ENCODE measurements around the gene ACOT13. TPM values are rescaled to one million over a fixed set of nuclear protein-coding genes. Genes with fewer than 3 reads are reported as not detected.

Gene ACOT13
- total RNA-seq, 3 donors from 2014 or later (not counting 1 experiment from before 2014, with no cell fraction given), result 3.2 to 4.3 (median 4.2) TPM

DNA sequence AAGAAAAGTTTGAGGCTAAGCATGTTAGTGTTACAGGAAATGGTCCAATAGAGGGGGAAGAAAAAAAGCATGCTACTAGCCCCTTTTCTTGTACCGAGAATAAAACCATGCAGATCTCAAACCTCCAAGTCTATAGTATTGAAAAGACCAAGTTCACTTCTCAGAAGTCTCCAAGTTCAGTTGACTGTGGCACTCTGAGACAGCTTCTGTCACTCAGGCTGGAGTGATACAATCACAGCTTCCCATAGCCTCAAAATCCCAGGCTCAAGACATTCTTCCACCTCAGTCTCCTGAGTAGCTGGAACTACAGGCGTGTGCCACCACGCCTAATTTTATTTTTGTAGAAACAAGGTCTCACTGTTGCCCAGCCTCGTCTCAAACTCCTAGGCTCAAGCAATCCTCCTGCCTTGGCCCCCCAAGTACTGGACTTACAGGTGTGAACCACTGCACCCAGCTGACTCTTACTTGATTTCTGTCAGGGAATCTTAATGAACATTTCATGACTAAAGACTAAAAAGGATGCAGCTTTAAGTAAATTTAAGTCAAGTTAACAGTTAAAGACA lies 35.9 kb downstream of the ACOT13 start:
- Mint-ChIP-seq H3K4me1 (peaks cover 19 to 30% of the 10 kb centered on the region in 2 donors), H3K4me3 (no peak overlapping the region), H3K27me3 (ENCODE audit: low read depth in 2 of 2) (no peaks in the 10 kb centered on the region), H3K27ac (peak overlapping the region; percentile 75 to 79), H3K9me3 (no peaks in the 10 kb centered on the region), H3K36me3 (peaks cover 32% of the 10 kb centered on the region)
- Histone ChIP-seq H3K36me3 (ENCODE audit: control insufficient read depth, insufficient read depth, low read length) (peaks cover 61% of the 10 kb centered on the region), H3K9me3 (ENCODE audit: control insufficient read depth, insufficient read depth, low read length) (no peaks in the 10 kb centered on the region), H3K27me3 (ENCODE audit: control insufficient read depth, insufficient read depth, low read length) (no peaks in the 10 kb centered on the region), H3K4me3 (ENCODE audit: low read length) (no peak overlapping the region), H3K27ac (ENCODE audit: low read length) (no peak overlapping the region), H3K4me1 (ENCODE audit: control insufficient read depth, insufficient read depth, low read length) (no peaks in the 10 kb centered on the region)
- intact Hi-C loops (cut with micrococcal nuclease), result no loop called here
- 87% methylated on average over 4 of the region's 4 CpGs for WGBS (ENCODE audit: insufficient coverage)
- DNase-seq, result no peak
- TF ChIP-seq, protein P1, sequence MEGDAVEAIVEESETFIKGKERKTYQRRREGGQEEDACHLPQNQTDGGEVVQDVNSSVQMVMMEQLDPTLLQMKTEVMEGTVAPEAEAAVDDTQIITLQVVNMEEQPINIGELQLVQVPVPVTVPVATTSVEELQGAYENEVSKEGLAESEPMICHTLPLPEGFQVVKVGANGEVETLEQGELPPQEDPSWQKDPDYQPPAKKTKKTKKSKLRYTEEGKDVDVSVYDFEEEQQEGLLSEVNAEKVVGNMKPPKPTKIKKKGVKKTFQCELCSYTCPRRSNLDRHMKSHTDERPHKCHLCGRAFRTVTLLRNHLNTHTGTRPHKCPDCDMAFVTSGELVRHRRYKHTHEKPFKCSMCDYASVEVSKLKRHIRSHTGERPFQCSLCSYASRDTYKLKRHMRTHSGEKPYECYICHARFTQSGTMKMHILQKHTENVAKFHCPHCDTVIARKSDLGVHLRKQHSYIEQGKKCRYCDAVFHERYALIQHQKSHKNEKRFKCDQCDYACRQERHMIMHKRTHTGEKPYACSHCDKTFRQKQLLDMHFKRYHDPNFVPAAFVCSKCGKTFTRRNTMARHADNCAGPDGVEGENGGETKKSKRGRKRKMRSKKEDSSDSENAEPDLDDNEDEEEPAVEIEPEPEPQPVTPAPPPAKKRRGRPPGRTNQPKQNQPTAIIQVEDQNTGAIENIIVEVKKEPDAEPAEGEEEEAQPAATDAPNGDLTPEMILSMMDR (IDR thresholded peaks at IDR 0.05), result no peak
- ATAC-seq, result no peak

DNA sequence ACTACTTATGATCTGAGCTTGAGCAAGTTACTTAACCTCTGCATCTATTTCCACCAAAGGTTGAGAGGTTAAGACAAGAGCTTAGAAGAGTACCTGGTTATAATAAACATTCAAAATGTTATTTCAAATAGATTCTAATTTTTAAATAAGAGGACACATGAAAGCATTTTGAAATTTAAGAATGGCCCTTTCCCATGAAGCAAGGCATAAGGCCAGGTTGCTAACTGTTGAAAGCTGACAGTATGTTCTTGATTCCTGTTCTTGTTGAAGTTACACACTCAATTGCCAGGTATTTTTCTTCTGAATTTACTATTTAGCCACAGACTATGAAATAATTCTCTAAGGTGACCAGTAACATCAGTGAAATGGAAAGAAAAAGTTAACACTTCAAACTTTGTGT lies 37.6 kb downstream of the ACOT13 start:
- no peaks in the 10 kb centered on the region for H3K27me3 ChIP-seq (ENCODE audit: control insufficient read depth, insufficient read depth, low read length)
- Mint-ChIP-seq H3K9me3 (no peaks in the 10 kb centered on the region), H3K4me3 (no peak overlapping the region), H3K27me3 (ENCODE audit: low read depth in 2 of 2) (no peaks in the 10 kb centered on the region), H3K36me3 (peaks cover 39% of the 10 kb centered on the region), H3K4me1 (peaks cover 27 to 35% of the 10 kb centered on the region in 2 donors), H3K27ac (peak overlapping the region; percentile 75 to 79)
- H3K36me3 ChIP-seq (ENCODE audit: control insufficient read depth, insufficient read depth, low read length), result peaks cover 77% of the 10 kb centered on the region
- no peaks in the 10 kb centered on the region for H3K9me3 ChIP-seq (ENCODE audit: control insufficient read depth, insufficient read depth, low read length)
- DNase-seq (no peak), ATAC-seq (no peak)
- TF ChIP-seq, protein P1 (IDR thresholded peaks at IDR 0.05), result no peak
- no peak overlapping the region for H3K27ac ChIP-seq (ENCODE audit: low read length)
- no peak overlapping the region for H3K4me3 ChIP-seq (ENCODE audit: low read length)
- intact Hi-C loops (cut with micrococcal nuclease), result no loop called here
- H3K4me1 ChIP-seq (ENCODE audit: control insufficient read depth, insufficient read depth, low read length), result no peaks in the 10 kb centered on the region

DNA sequence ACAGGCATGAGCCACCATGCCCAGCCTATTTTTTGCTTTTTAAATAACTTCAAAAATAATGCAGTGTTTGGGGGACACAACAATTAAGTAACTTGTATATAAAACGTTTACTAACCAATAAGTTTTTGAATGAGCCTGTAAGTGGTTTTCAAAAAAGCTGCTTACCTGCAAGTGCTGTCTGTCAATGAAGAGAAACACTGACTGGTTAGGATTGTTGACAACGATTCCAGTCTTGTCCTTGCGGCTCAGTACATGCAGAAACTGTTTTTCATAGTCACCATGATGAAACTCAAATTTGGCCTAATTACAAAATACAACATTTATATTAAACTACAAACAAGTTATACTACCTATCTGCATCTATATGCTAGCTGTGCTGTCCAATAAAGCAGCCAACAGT lies 41.7 kb downstream of the ACOT13 start:
- intact Hi-C loops (cut with micrococcal nuclease), result no loop called here
- Histone ChIP-seq H3K4me1 (ENCODE audit: control insufficient read depth, insufficient read depth, low read length) (peaks cover 7% of the 10 kb centered on the region), H3K27me3 (ENCODE audit: control insufficient read depth, insufficient read depth, low read length) (no peaks in the 10 kb centered on the region), H3K9me3 (ENCODE audit: control insufficient read depth, insufficient read depth, low read length) (no peaks in the 10 kb centered on the region), H3K27ac (ENCODE audit: low read length) (no peak overlapping the region), H3K36me3 (ENCODE audit: control insufficient read depth, insufficient read depth, low read length) (peaks cover 98% of the 10 kb centered on the region), H3K4me3 (ENCODE audit: low read length) (no peak overlapping the region)
- Mint-ChIP-seq H3K36me3 (peaks cover 33% of the 10 kb centered on the region), H3K27ac (peak overlapping the region; percentile 55 to 74), H3K4me1 (peaks cover 43 to 44% of the 10 kb centered on the region in 2 donors), H3K27me3 (ENCODE audit: low read depth in 2 of 2) (no peaks in the 10 kb centered on the region), H3K9me3 (no peaks in the 10 kb centered on the region), H3K4me3 (no peak overlapping the region)
- no peak for ATAC-seq
- 89% methylated on average over 3 of the region's 3 CpGs for WGBS (ENCODE audit: insufficient coverage)
- DNase-seq, result no peak
- TF ChIP-seq, protein P1 (IDR thresholded peaks at IDR 0.05), result no peak

All from natural killer cell (primary cell).